Endothelial cell of umbilical vein (primary cell): ENCODE measurements around the gene FAM47C. TPM values are rescaled to one million over a fixed set of nuclear protein-coding genes. Genes with fewer than 3 reads are reported as not detected.
"Not testable (repeated sequence)": the region's sequence is repeated elsewhere in the genome, so short reads cannot be mapped to it uniquely, and the experiment has no call there.

Experiments
- Bru-seq: library from RNA; stranded (reverse); fragments of 400-500 nt; gene quantifications from one replicate; lab custom pipeline; 2021; lab: Mats Ljungman, UMichigan
- BruChase-seq, 2 experiments: library from RNA; stranded (reverse); fragments of 400-500 nt; gene quantifications; one replicate each; lab custom pipeline; 2021; lab: Mats Ljungman, UMichigan
- BruUV-seq: library from RNA; stranded (reverse); fragments of 400-500 nt; replicated peaks from 2 replicates; lab custom pipeline; 2021; lab: Mats Ljungman, UMichigan
- CTCF ChIA-PET: fragments of 300-600, 350-600 bp; sonication (Branson Sonifier 250); formaldehyde crosslinking; loops from one replicate; lab custom pipeline; 2021; ENCODE audit warnings: antibody characterized with exemption, inconsistent platforms; lab: Charles Lee
- POLR2A ChIA-PET: fragments of 300-600, 350-600 bp; sonication (Branson Sonifier 250); formaldehyde crosslinking; loops from one replicate; lab custom pipeline; 2021; ENCODE audit warnings: antibody characterized with exemption, inconsistent platforms; lab: Charles Lee
- DNase-seq: peaks from one replicate; pipeline ENCODE4 v3.0.0-alpha.2; 2011; ENCODE audit warnings: low read depth, low spot score
- FAIRE-seq: peaks from 2 replicates; lab custom pipeline; 2011; peaks lifted over from hg19 to GRCh38; lab: Jason Lieb, UNC
- H2AFZ ChIP-seq: 2 replicates; pipeline ENCODE4 v1.6.0; 2012; ENCODE audit warnings: low read depth, low read length, control low read depth, inconsistent platforms
- H3K27ac ChIP-seq: 2 replicates; pipeline ENCODE4 v1.5.1; 2011; ENCODE audit warnings: low read depth, mild to moderate bottlenecking, control low read depth, low read length, moderate library complexity; ENCODE audit not compliant: insufficient read depth
- H3K27me3 ChIP-seq, 2 experiments: 2 replicates each; pipeline versions ENCODE4 v1.6.0 to v1.6.1; 2011; ENCODE audit warnings: low read length in 2 of 2, mixed read lengths in 1 of 2; ENCODE audit not compliant: control insufficient read depth in 2 of 2, insufficient read depth in 2 of 2
- H3K36me3 ChIP-seq, 2 experiments: 2 replicates in 1 of 2; 3 replicates in 1 of 2; pipeline ENCODE4 v1.5.1; 2011; ENCODE audit warnings: low read length in 2 of 2, mild to moderate bottlenecking in 1 of 2, moderate library complexity in 1 of 2; ENCODE audit not compliant: control insufficient read depth in 2 of 2, insufficient read depth in 2 of 2; ENCODE audit errors: extremely low read depth in 1 of 2
- H3K4me1 ChIP-seq: 3 replicates; pipeline ENCODE4 v1.5.1; 2011; ENCODE audit warnings: mild to moderate bottlenecking, low read length; ENCODE audit not compliant: control insufficient read depth, insufficient read depth; ENCODE audit errors: extremely low read depth
- H3K4me2 ChIP-seq: 2 replicates; pipeline ENCODE4 v1.6.1; 2011; ENCODE audit warnings: low read length, control low read depth, mixed read lengths; ENCODE audit not compliant: insufficient read depth
- H3K4me3 ChIP-seq, 3 experiments: fragments of 200-600 bp in 1 of 3; sonication (generic), shearing (Covaris generic) in 1 of 3; replicated peaks in 1 of 3; 2 replicates each; pipeline ENCODE4 v1.5.1; 2011 to 2016; ENCODE audit warnings: control low read depth in 3 of 3, low read length in 3 of 3, mild to moderate bottlenecking in 2 of 3, inconsistent platforms in 1 of 3, low read depth in 1 of 3, moderate library complexity in 1 of 3; ENCODE audit not compliant: insufficient read depth in 1 of 3
- H3K79me2 ChIP-seq: 2 replicates; pipeline ENCODE4 v1.6.0; 2012; ENCODE audit warnings: low read length, inconsistent platforms; ENCODE audit not compliant: control insufficient read depth, insufficient read depth
- H3K9ac ChIP-seq: replicated peaks from 2 replicates; pipeline ENCODE3; 2011; ENCODE audit warnings: low read length, control low read depth; ENCODE audit not compliant: insufficient read depth; ENCODE audit errors: extremely low read depth
- H3K9me1 ChIP-seq: replicated peaks from 3 replicates; pipeline ENCODE4 v1.6.0; 2011; ENCODE audit warnings: mild to moderate bottlenecking, low read length; ENCODE audit not compliant: control insufficient read depth, insufficient read depth; ENCODE audit errors: extremely low read depth
- H3K9me3 ChIP-seq: replicated peaks from 2 replicates; pipeline ENCODE4 v1.5.1; 2012; ENCODE audit warnings: low read length, inconsistent platforms; ENCODE audit not compliant: control insufficient read depth, insufficient read depth
- H4K20me1 ChIP-seq: replicated peaks from 2 replicates; pipeline ENCODE3; 2011; ENCODE audit warnings: mild to moderate bottlenecking, low read length; ENCODE audit not compliant: control insufficient read depth, insufficient read depth; ENCODE audit errors: extremely low read depth
- CTCF ChIP-seq, 2 donors: IDR thresholded peaks; 1 replicate in 1 of 2; 2 replicates in 1 of 2; pipeline ENCODE4 v1.5.1; 2011; ENCODE audit warnings: low read length in 2 of 2, mild to moderate bottlenecking in 2 of 2, moderate library complexity in 2 of 2, control low read depth in 1 of 2, inconsistent platforms in 1 of 2, low read depth in 1 of 2; ENCODE audit not compliant: insufficient read depth in 1 of 2; ENCODE audit errors: extremely low read depth in 1 of 2
- EZH2 ChIP-seq: IDR thresholded peaks from 2 replicates; pipeline ENCODE4 v1.6.1; 2012; ENCODE audit warnings: borderline replicate concordance, low read depth, mild to moderate bottlenecking, moderate library complexity, low read length, inconsistent platforms; ENCODE audit not compliant: severe bottlenecking
- FOS ChIP-seq: IDR thresholded peaks from 2 replicates; pipeline ENCODE4 v1.6.1; 2011; ENCODE audit warnings: mild to moderate bottlenecking, low read length, moderate library complexity, borderline replicate concordance; ENCODE audit not compliant: insufficient read depth
- dilution Hi-C: fragments of 300-500 bp; cut with MboI; formaldehyde crosslinking; loops from one replicate; pipeline ENCODE4 v1.15.0; 2019; ENCODE audit warnings: low sequenced_read_pairs; ENCODE audit not compliant: extremely low pct_ligation_motif_present
- intact Hi-C: fragments of 100-400 bp; cut with micrococcal nuclease; formaldehyde crosslinking; loops from one replicate; pipeline ENCODE4 v1.10.0; 2022
- long read RNA-seq: library from polyadenylated mRNA; stranded (forward); transcript quantifications from one replicate; pipeline ENCODE4 v2.0.0, GENCODE V29; 2021
- polyA minus RNA-seq, 3 experiments: library from RNA; depleted of rRNA, polyadenylated mRNA; stranded (reverse); fragments of >200 nt; gene quantifications; 1 replicate in 1 of 3; 2 replicates in 2 of 3; pipeline ENCODE4 v1.2.3, GENCODE V29; 2011
- polyA plus RNA-seq, 4 experiments: library from polyadenylated mRNA; depleted of rRNA in 3 of 4; stranded (reverse) in 3 of 4; unstranded in 1 of 4; fragments of >200 nt; gene quantifications; 2 replicates each; pipeline versions ENCODE4 v1.2.1 to v1.2.3, GENCODE V29; 2011 to 2012; ENCODE audit warnings: missing spikeins in 1 of 4
- total RNA-seq: library from RNA; stranded (reverse); gene quantifications from 2 replicates; pipeline ENCODE4 v1.2.3, GENCODE V29; 2021
- TF ChIP-seq, protein P1 (sequence below): IDR thresholded peaks from 2 replicates; pipeline ENCODE4 v1.6.1; 2011; ENCODE audit not compliant: insufficient read depth, insufficient read length

Gene FAM47C
- total RNA-seq (not detected in 2 replicates), polyA plus RNA-seq (not detected in 2 replicates), polyA minus RNA-seq (not detected in 2 replicates), Bru-seq, nascent RNA (not detected), BruChase-seq, experiment 1, labeled RNA remaining after a 6-hour chase (not detected), BruChase-seq, experiment 2, labeled RNA remaining after a 2-hour chase (not detected)
- polyA plus RNA-seq (2011; cell fraction: cytosol; rRNA removed): not detected in 2 replicates
- polyA plus RNA-seq (2011; cell fraction: nucleus; rRNA removed): not detected in 2 replicates
- not detected in 2 replicates for polyA plus RNA-seq (2012)
- not detected for polyA minus RNA-seq (2011; cell fraction: cytosol; rRNA and poly(A)+ RNA removed)
- polyA minus RNA-seq (2011; cell fraction: nucleus; rRNA and poly(A)+ RNA removed): not detected in 2 replicates
- long read RNA-seq: 0 reads

- H4K20me1 ChIP-seq, BruUV-seq, H3K9ac ChIP-seq, H3K79me2 ChIP-seq, dilution Hi-C loops, H3K4me3 ChIP-seq, POLR2A ChIA-PET, H3K36me3 ChIP-seq, FAIRE-seq, DNase-seq, H3K9me1 ChIP-seq, H2AFZ ChIP-seq, intact Hi-C loops, H3K9me3 ChIP-seq, H3K4me2 ChIP-seq, H3K27ac ChIP-seq, CTCF ChIA-PET, H3K27me3 ChIP-seq, H3K4me1 ChIP-seq: not testable (repeated sequence)
Observed at GRCh38 chrX:37008182-37008581, at the start of gene FAM47C. Gene FAM47C (plus strand): TSS chrX:37008366. CDS start chrX:37008411, 45 bp downstream.

DNA sequence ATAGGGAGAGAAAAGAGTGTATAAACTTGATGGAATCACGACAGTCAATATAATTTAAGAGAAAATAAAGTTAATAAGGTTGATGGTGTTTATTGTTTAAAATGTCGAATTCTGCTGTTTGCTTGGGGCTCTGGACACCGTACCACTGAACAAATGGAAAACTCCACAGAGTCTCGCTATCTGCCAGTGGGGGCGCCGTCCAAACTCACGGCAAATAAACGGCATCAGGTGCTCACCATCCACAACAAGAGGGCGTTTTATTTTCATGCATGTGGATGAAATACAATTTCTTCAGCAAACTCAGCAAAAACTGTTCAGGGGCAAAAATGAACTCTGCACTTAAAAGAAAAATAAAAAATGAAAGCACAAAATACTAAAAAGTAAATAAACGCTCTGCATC lies 46.6 kb upstream of the FAM47C start:
- POLR2A ChIA-PET: no interaction called here
- CTCF ChIA-PET: no interaction called here
- H3K79me2 ChIP-seq: no peaks in the 10 kb centered on the region
- H3K4me1 ChIP-seq: no peaks in the 10 kb centered on the region
- no peak overlapping the region for H3K4me3 ChIP-seq
- no TSS peak for BruUV-seq
- no peak overlapping the region for H3K4me2 ChIP-seq
- TF ChIP-seq EZH2: no peak
- no peak for TF ChIP-seq FOS
- TF ChIP-seq, protein P1, sequence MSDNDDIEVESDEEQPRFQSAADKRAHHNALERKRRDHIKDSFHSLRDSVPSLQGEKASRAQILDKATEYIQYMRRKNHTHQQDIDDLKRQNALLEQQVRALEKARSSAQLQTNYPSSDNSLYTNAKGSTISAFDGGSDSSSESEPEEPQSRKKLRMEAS: no peak
- no peak for TF ChIP-seq CTCF (IDR thresholded peaks at IDR 0.05; ENCODE audit: extremely low read depth in 1 of 2, insufficient read depth in 1 of 2, low read depth in 1 of 2, low read length in 2 of 2)
- H3K9ac ChIP-seq: no peak overlapping the region
- H3K9me3 ChIP-seq: no peaks in the 10 kb centered on the region
- FAIRE-seq (no peak), DNase-seq (no peak)
- no peaks in the 10 kb centered on the region for H3K36me3 ChIP-seq
- no peak overlapping the region for H3K27ac ChIP-seq
- dilution Hi-C loops: no loop called here
- peaks cover 1 to 15% of the 10 kb centered on the region in 2 experiments for H3K27me3 ChIP-seq
- intact Hi-C loops: no loop called here
- H4K20me1 ChIP-seq: no peaks in the 10 kb centered on the region
- H2AFZ ChIP-seq: no peak overlapping the region
- no peaks in the 10 kb centered on the region for H3K9me1 ChIP-seq
